ENCODE results near the gene KCNJ18. TPM values are rescaled to one million over a fixed set of nuclear protein-coding genes. Genes with fewer than 3 reads are reported as not detected.
"Not testable (repeated sequence)": the region's sequence is repeated elsewhere in the genome, so short reads cannot be mapped to it uniquely, and the experiment has no call there.

KCNJ18 gene
- not detected for polyA plus RNA-seq (2012; ENCODE audit: insufficient read length, low read depth)

GRCh38 chr17:21691883-21692703, at the start of gene KCNJ18:
TSS of gene KCNJ18 (plus strand) at chr17:21692523. CDS start at chr17:21702787, 10,264 bp downstream.
- TF ChIP-seq FOXP2 (optimal IDR thresholded peaks at IDR 0.05; ENCODE audit: borderline replicate concordance, extremely low read depth, extremely low read length, insufficient read depth); SIN3A (IDR thresholded peaks at IDR 0.05; ENCODE audit: borderline replicate concordance, insufficient read depth, low read length); POLR2AphosphoS5 (IDR thresholded peaks at IDR 0.05; ENCODE audit: low read depth, low read length): not testable (repeated sequence)

- TF ChIP-seq POLR2AphosphoS5 (IDR thresholded peaks at IDR 0.05; ENCODE audit: low read depth, low read length) (no peak), REST (IDR thresholded peaks at IDR 0.05; ENCODE audit: insufficient read depth in 1 of 2, low read depth in 2 of 2, low read length in 2 of 2) (no peak), FOXP2 (optimal IDR thresholded peaks at IDR 0.05; ENCODE audit: borderline replicate concordance, extremely low read depth, extremely low read length, insufficient read depth) (no peak), TAF1 (IDR thresholded peaks at IDR 0.05; ENCODE audit: borderline replicate concordance, insufficient read depth, low read length) (no peak), SIN3A (IDR thresholded peaks at IDR 0.05; ENCODE audit: borderline replicate concordance, insufficient read depth, low read length) (no peak)
Observed at GRCh38 chr17:21674242-21674731, 18.0 kb upstream of the KCNJ18 start.

- TF ChIP-seq TAF1 (IDR thresholded peaks at IDR 0.05; ENCODE audit: borderline replicate concordance, insufficient read depth, low read length) (no peak), SIN3A (IDR thresholded peaks at IDR 0.05; ENCODE audit: borderline replicate concordance, insufficient read depth, low read length) (no peak), REST (IDR thresholded peaks at IDR 0.05; ENCODE audit: insufficient read depth in 1 of 2, low read depth in 2 of 2, low read length in 2 of 2) (no peak), POLR2AphosphoS5 (IDR thresholded peaks at IDR 0.05; ENCODE audit: low read depth, low read length) (no peak), FOXP2 (optimal IDR thresholded peaks at IDR 0.05; ENCODE audit: borderline replicate concordance, extremely low read depth, extremely low read length, insufficient read depth) (no peak)
Observed at GRCh38 chr17:21676281-21677111, 15.8 kb upstream of the KCNJ18 start.

- no peak for TF ChIP-seq REST (IDR thresholded peaks at IDR 0.05; ENCODE audit: insufficient read depth in 1 of 2, low read depth in 2 of 2, low read length in 2 of 2)
- TF ChIP-seq SIN3A (IDR thresholded peaks at IDR 0.05; ENCODE audit: borderline replicate concordance, insufficient read depth, low read length) = no peak
- no peak for TF ChIP-seq FOXP2 (optimal IDR thresholded peaks at IDR 0.05; ENCODE audit: borderline replicate concordance, extremely low read depth, extremely low read length, insufficient read depth)
- TF ChIP-seq TAF1 (IDR thresholded peaks at IDR 0.05; ENCODE audit: borderline replicate concordance, insufficient read depth, low read length) = no peak
- no peak for TF ChIP-seq POLR2AphosphoS5 (IDR thresholded peaks at IDR 0.05; ENCODE audit: low read depth, low read length)
Observed at GRCh38 chr17:21677126-21677910, 15.0 kb upstream of the KCNJ18 start.

All from PFSK-1 (cell line).